Muscle layer of colon (tissue), 2 donors: ENCODE measurements around the gene ARX.

Experiments
- H3K27ac ChIP-seq: one replicate; pipeline ENCODE4 v1.7.0; 2013; ENCODE audit warnings: low read depth, mild to moderate bottlenecking, low read length, moderate library complexity
- H3K27me3 ChIP-seq, 2 donors: one replicate each; pipeline ENCODE4 v1.7.0; 2013; ENCODE audit warnings: low read length in 2 of 2, mild to moderate bottlenecking in 2 of 2; ENCODE audit not compliant: insufficient read depth in 2 of 2, control insufficient read depth in 1 of 2
- H3K36me3 ChIP-seq: one replicate; pipeline ENCODE4 v1.7.0; 2013; ENCODE audit warnings: mild to moderate bottlenecking, low read length; ENCODE audit not compliant: insufficient read depth
- H3K4me1 ChIP-seq: one replicate; pipeline ENCODE4 v1.7.0; 2013; ENCODE audit warnings: mild to moderate bottlenecking, low read length; ENCODE audit not compliant: insufficient read depth
- H3K4me3 ChIP-seq, 2 donors: one replicate each; pipeline ENCODE4 v1.7.0; 2013; ENCODE audit warnings: low read length in 2 of 2, low read depth in 1 of 2, mild to moderate bottlenecking in 1 of 2, moderate library complexity in 1 of 2
- H3K9ac ChIP-seq: one replicate; pipeline ENCODE4 v1.7.0; 2013; ENCODE audit warnings: low read length
- H3K9me3 ChIP-seq: one replicate; pipeline ENCODE4 v1.7.0; 2013; ENCODE audit warnings: mild to moderate bottlenecking, low read length
- donor health status: abdominal sarcoma.
- donor health status: Adenocarcinoma of cecum.

Gene ARX

GRCh38 chrX:24955372-24955930 is 60.3 kb downstream of the ARX start:
- Histone ChIP-seq H3K4me1 (no peaks in the 10 kb centered on the region), H3K36me3 (no peaks in the 10 kb centered on the region)

GRCh38 chrX:24954732-24955131 is 61.0 kb downstream of the ARX start:
- H3K27me3 ChIP-seq: no peaks in the 10 kb centered on the region
- no peaks in the 10 kb centered on the region for H3K4me1 ChIP-seq
- H3K36me3 ChIP-seq: no peaks in the 10 kb centered on the region
- H3K9ac ChIP-seq: no peak overlapping the region
- H3K9me3 ChIP-seq: no peaks in the 10 kb centered on the region
- no peak overlapping the region for H3K27ac ChIP-seq
- no peak overlapping the region for H3K4me3 ChIP-seq

More at GRCh38 chrX:24955372-24955930, 60.3 kb downstream of the ARX start:
- Histone ChIP-seq H3K4me3 (no peak overlapping the region), H3K9ac (no peak overlapping the region), H3K27ac (no peak overlapping the region), H3K27me3 (no peaks in the 10 kb centered on the region), H3K9me3 (no peaks in the 10 kb centered on the region)
